ENCODE results near the gene ASTN2.

DNA sequence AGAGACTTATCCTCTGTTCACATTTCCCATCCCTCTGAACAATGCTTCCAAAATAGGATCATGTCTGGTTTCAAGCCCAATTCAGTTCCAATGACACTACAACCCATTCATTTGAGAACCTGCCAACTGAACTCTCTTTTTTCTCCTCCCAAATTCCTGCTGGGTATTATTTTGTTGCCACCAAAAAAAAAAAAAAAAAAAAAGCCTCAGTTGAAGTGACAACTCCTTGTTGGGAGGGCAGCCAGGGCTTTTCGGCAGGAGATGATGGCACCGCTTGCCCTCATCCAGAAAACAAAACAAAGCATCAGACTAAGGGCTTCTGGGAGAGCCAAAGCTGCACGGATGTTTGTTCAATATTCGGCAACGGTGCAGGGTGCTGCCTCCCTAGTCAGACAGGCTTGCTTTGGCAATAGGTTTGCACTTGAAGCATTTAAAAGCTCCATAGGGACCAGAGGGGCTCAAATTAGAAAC lies 758.3 kb downstream of the ASTN2 start:
- TF ChIP-seq POLR2A (IDR thresholded peaks at IDR 0.05) (no peak), EP300 (IDR thresholded peaks at IDR 0.05) (no peak)
